Measurements from ENCODE around the gene CXCL12.

CXCL12 gene

GRCh38 chr10:44399659-44400451 is 15.0 kb upstream of the CXCL12 start:
- DNase-seq (ENCODE audit: low spot score) = no peak

- no peak for DNase-seq (ENCODE audit: low spot score)
Observed at GRCh38 chr10:44398747-44399658, 14.1 kb upstream of the CXCL12 start.

GRCh38 chr10:44398271-44398670 is 13.4 kb upstream of the CXCL12 start:
- no peak for DNase-seq (ENCODE audit: low spot score)

- no peak for DNase-seq (ENCODE audit: low spot score)
Observed at GRCh38 chr10:44397476-44398225, 12.8 kb upstream of the CXCL12 start.

- DNase-seq (ENCODE audit: low spot score) = no peak
Observed at GRCh38 chr10:44396671-44397191, 11.8 kb upstream of the CXCL12 start.

- DNase-seq (ENCODE audit: low spot score) = no peak
Observed at GRCh38 chr10:44395902-44396670, 11.2 kb upstream of the CXCL12 start.

- DNase-seq (ENCODE audit: low spot score) = no peak
Observed at GRCh38 chr10:44395396-44395795, 10.5 kb upstream of the CXCL12 start.

- no peak for DNase-seq (ENCODE audit: low spot score)
Observed at GRCh38 chr10:44394696-44395381, 9.9 kb upstream of the CXCL12 start.

- DNase-seq (ENCODE audit: low spot score) = no peak
Observed at GRCh38 chr10:44393834-44394547, 9.1 kb upstream of the CXCL12 start.

GRCh38 chr10:44393051-44393630 is 8.2 kb upstream of the CXCL12 start:
- DNase-seq (ENCODE audit: low spot score) = no peak

GRCh38 chr10:44392420-44392819 is 7.5 kb upstream of the CXCL12 start:
- no peak for DNase-seq (ENCODE audit: low spot score)

- DNase-seq (ENCODE audit: low spot score) = no peak
Observed at GRCh38 chr10:44391981-44392380, 7.1 kb upstream of the CXCL12 start.

- no peak for DNase-seq (ENCODE audit: low spot score)
Observed at GRCh38 chr10:44390585-44391072, 5.7 kb upstream of the CXCL12 start.

GRCh38 chr10:44389556-44389955 is 4.7 kb upstream of the CXCL12 start:
- no peak for DNase-seq (ENCODE audit: low spot score)

GRCh38 chr10:44389150-44389549 is 4.3 kb upstream of the CXCL12 start:
- DNase-seq (ENCODE audit: low spot score) = no peak

- no peak for DNase-seq (ENCODE audit: low spot score)
Observed at GRCh38 chr10:44388641-44389040, 3.7 kb upstream of the CXCL12 start.

GRCh38 chr10:44387853-44388251 is 3.0 kb upstream of the CXCL12 start:
- DNase-seq (ENCODE audit: low spot score) = no peak

- no peak for DNase-seq (ENCODE audit: low spot score)
Observed at GRCh38 chr10:44386546-44387052, 1.7 kb upstream of the CXCL12 start.

GRCh38 chr10:44385696-44386441 is 972 bp upstream of the CXCL12 start:
- DNase-seq (ENCODE audit: low spot score) = no peak
